GM12872 (cell line): Measurements from ENCODE around the gene ANKRD24.

Source experiments
- CTCF ChIP-seq: IDR thresholded peaks from 3 replicates; pipeline ENCODE4 v1.5.1; 2011; ENCODE audit warnings: low read depth, mild to moderate bottlenecking, low read length, moderate library complexity; ENCODE audit not compliant: insufficient read depth

Gene ANKRD24

GRCh38 chr19:4187313-4188122, 5.0 kb downstream of the ANKRD24 start:
- no peak for TF ChIP-seq CTCF

- TF ChIP-seq CTCF = no peak
Measured at GRCh38 chr19:4189641-4190040, 7.2 kb downstream of the ANKRD24 start.

GRCh38 chr19:4194353-4194752, 11.9 kb downstream of the ANKRD24 start:
- TF ChIP-seq CTCF = no peak

GRCh38 chr19:4196009-4196408, 13.5 kb downstream of the ANKRD24 start:
- no peak for TF ChIP-seq CTCF

- no peak for TF ChIP-seq CTCF
Measured at GRCh38 chr19:4196587-4197148, 14.2 kb downstream of the ANKRD24 start.

- TF ChIP-seq CTCF = no peak
Measured at GRCh38 chr19:4197228-4197624, 14.7 kb downstream of the ANKRD24 start.

GRCh38 chr19:4197625-4198466, 15.4 kb downstream of the ANKRD24 start:
- TF ChIP-seq CTCF = no peak
